ENCODE measurements around the gene ZNF184.

ZNF184 gene

DNA sequence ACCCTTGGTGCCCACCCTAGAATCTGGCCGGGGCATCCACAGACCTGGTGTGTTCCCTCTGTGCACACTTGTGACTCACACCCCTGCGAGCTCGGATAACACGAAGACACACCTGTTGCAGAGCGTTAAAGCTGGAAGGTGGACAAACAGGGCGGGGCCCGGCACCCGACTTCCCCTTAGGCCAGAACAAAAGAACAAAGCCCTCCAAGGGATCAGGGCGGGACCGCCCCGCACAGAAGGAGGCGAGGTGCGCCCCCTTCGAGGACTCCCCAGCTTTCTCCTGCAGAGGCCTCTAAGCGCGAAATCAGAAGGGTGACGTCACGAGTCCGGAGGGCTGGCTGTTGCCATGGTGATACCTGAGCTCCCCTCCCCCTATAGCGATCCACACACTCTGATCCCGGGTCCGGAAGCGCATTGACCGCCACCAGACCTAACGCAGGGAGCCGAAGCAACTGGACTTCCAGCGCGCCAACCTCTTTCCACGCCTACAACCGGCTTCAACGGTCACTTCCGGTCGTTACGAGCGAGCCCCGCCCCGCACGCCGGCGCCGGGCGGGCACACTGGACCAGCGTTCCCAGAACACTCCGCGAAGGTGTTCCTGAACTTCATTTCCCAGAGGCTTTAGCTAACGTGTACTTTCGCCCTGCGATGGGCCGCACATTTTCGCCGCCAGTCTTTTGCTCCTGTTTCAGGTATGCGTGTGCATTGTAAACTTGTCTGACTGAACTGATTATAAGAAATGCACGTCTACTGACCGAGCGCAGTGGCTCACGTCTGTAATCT is at the start of gene ZNF184:
TSS of gene ZNF184 (minus strand) at position 489 of the 784 bp plus-strand sequence. CDS start 811 bp downstream, outside the sequence.
- peak; percentile 90 for DNase-seq (ENCODE audit: extremely low spot score)
- TF ChIP-seq, protein P1, sequence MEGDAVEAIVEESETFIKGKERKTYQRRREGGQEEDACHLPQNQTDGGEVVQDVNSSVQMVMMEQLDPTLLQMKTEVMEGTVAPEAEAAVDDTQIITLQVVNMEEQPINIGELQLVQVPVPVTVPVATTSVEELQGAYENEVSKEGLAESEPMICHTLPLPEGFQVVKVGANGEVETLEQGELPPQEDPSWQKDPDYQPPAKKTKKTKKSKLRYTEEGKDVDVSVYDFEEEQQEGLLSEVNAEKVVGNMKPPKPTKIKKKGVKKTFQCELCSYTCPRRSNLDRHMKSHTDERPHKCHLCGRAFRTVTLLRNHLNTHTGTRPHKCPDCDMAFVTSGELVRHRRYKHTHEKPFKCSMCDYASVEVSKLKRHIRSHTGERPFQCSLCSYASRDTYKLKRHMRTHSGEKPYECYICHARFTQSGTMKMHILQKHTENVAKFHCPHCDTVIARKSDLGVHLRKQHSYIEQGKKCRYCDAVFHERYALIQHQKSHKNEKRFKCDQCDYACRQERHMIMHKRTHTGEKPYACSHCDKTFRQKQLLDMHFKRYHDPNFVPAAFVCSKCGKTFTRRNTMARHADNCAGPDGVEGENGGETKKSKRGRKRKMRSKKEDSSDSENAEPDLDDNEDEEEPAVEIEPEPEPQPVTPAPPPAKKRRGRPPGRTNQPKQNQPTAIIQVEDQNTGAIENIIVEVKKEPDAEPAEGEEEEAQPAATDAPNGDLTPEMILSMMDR (IDR thresholded peaks at IDR 0.05; ENCODE audit: control extremely low read depth, extremely low read depth, low read depth, missing control alignments), result no peak
- ChIA-PET POLR2A (interaction anchor here (0.5 kb wide), 1 partner anchor 352 kb away, joined by 3 read pairs; no protein-coding TSS in a partner anchor), CTCF (interaction anchor here (1.0 to 1.4 kb wide), 3 partner anchors 12 to 299 kb away, joined by 3 to 5 read pairs (median 4); no protein-coding TSS in a partner anchor)

DNA sequence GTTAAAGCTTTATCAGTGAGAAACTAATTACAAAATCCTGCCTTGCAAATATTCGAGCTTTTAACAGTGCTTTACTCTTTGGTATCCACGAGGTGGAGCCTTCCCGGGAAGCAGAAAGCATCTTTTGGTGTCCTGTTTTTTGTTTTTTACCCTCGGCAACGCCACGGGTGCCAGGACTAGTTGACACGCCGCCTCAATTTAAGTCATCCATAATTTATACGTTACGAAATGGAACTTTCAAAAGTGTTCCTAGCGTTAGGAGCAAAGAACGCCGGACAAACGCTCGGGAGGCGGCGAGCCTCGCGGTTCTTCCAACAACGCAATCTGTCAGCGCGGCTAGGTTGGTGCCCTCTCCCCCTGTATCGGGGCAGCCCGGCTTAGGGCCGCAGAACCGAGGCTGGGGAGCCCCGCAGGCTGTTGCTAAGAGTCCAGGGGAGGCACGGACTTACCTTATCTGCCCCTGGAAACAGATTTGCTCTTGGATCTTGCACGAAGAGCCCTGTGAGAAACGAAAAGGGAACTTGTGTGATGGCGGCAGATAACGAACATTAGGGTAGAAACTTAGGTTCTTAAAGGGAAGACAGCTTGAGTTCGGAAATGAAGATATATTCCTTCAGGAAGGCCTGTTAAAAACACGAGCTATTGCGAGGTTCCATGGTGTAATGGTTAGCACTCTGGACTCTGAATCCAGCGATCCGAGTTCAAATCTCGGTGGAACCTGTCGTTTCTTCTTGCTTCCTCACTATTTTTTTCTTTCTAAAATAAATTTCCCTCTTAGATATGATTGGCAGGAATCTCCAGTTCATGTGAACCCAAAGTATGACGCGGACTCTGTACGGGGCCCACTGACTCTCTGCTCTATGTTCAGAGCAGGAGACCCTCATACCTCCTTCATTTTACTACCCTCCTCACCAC is 46.2 kb upstream of the ZNF184 start:
- TF ChIP-seq, protein P1 (IDR thresholded peaks at IDR 0.05; ENCODE audit: control extremely low read depth, extremely low read depth, low read depth, missing control alignments), result peak; percentile 67
- ChIA-PET POLR2A (interaction anchor here (1.6 kb wide), 1 partner anchor 374 kb away, joined by 5 read pairs; a partner anchor contains a TSS), CTCF (interaction anchor here (0.6 to 5.3 kb wide), 38 partner anchors 8 to 1318 kb away, joined by 3 to 35 read pairs (median 4); partner anchors contain the start of gene ZNF391)
- peak; percentile 70 for DNase-seq (ENCODE audit: extremely low spot score)

DNA sequence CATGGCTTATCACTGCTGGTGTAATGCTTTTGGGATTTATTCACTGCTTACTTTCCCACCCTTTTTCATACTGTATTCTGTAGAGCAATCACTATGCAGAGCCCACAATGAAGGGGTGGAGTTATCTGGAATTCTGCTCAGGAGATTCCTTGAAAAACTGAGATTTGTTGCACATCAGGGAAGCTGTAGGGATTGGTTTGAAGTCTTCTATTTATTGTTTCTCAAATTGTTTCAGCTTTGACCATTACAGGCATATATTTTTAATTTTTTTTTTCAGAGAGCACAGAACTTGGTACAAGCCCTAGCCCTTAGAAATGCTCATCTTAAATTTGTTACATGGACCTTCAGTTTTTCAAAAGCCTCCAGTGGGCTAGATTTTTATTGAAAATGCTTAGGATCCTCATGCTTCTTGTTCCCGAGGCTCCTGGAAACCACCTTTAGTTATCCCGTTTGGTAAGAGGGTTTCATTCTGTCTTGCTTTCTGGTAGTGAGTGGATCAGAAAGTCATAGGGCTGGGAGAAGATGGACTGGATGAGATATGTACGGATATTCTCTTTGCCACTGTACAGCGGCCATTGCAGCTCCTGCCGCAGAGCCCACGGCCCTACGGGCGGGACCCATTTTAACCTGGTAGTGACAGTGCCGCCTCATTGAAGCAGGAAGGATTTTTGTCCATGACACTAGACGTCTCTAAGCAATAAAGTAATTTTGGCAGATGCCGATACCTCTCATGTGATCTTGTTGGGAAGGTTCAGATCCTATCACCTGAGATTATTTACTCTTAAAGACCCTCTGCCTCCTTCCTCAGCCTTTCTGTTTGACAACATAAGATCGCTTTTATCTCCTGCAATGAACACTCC is 45.3 kb upstream of the ZNF184 start:
- CTCF ChIA-PET, result interaction anchor here (0.6 to 5.3 kb wide), 33 partner anchors 9 to 1319 kb away, joined by 3 to 35 read pairs (median 4); partner anchors contain the start of gene ZNF391
- POLR2A ChIA-PET, result interaction anchor here (1.6 kb wide), 1 partner anchor 375 kb away, joined by 5 read pairs; a partner anchor contains a TSS
- TF ChIP-seq, protein P1 (IDR thresholded peaks at IDR 0.05; ENCODE audit: control extremely low read depth, extremely low read depth, low read depth, missing control alignments), result no peak
- no peak for DNase-seq (ENCODE audit: extremely low spot score)

DNA sequence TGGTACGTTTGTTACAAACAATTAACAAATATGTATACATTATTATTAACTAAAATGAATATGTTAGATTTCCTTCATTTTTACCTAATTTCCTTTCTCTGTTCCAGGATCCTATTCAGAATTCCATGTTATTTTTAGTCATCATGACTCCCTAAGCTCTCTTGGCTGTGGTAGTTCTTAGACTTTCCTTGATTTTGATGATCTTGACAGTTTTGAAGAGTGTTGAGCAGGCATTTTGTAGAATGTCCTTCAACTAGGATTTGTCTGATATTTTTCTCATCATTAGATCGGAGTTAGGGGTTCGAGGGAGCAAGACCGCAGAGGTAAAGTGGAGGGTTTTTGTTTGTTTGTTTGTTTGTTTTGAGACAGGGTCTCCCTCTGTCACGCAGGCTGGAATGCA is 44.3 kb upstream of the ZNF184 start:
- DNase-seq (ENCODE audit: extremely low spot score), result no peak
- ChIA-PET CTCF (interaction anchor here (1.6 to 5.3 kb wide), 3 partner anchors 12 to 236 kb away, joined by 9 to 35 read pairs (median 33); no protein-coding TSS in a partner anchor), POLR2A (no interaction called here)
- TF ChIP-seq, protein P1 (IDR thresholded peaks at IDR 0.05; ENCODE audit: control extremely low read depth, extremely low read depth, low read depth, missing control alignments), result no peak

DNA sequence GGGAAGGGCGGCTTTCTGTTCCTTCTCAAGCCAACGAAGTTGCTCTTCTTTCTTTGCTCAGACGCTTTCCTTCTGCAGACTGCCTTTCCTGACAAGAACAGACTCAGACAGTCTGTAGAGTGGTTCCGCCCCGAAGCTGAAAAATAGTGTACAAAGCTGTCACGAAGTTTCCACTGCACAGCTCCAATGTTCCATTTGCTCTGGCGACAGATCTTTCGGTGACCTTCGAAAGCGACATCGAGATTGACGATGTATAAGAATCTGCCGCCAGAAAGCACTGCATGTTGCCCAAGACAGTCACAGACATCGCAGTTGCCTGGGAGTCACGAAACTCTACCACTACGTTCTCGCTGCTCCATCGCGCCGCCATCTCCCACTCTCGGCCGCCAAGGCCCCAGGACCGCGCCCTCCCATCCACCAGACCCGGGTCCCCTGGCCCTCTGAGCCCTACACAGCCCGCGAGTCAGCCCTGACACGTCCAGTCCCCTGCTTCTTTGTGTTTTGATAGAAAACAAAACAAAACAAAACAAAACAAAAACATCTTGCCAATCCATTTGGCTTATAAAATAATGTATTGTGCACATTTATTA is 42.1 kb upstream of the ZNF184 start:
- TF ChIP-seq, protein P1 (IDR thresholded peaks at IDR 0.05; ENCODE audit: control extremely low read depth, extremely low read depth, low read depth, missing control alignments), result no peak
- ChIA-PET CTCF (no interaction called here), POLR2A (interaction anchor here (0.6 kb wide), 1 partner anchor 368 kb away, joined by 7 read pairs; no protein-coding TSS in a partner anchor)
- DNase-seq (ENCODE audit: extremely low spot score), result no peak

All from GM10248 (cell line).